ENCODE data around the gene SH3BP4.
"Not testable (repeated sequence)": the region's sequence is repeated elsewhere in the genome, so short reads cannot be mapped to it uniquely, and the experiment has no call there.

SH3BP4 gene

GRCh38 chr2:235043762-235044500 is 92.1 kb downstream of the SH3BP4 start:
- DNase-seq: peak; percentile 26

GRCh38 chr2:235044501-235045271 is 92.9 kb downstream of the SH3BP4 start:
- DNase-seq: no peak

GRCh38 chr2:235045336-235045972 is 93.6 kb downstream of the SH3BP4 start:
- no peak for DNase-seq

- DNase-seq: no peak
Observed at GRCh38 chr2:235045973-235046343, 94.1 kb downstream of the SH3BP4 start.

GRCh38 chr2:235046589-235046988 is 94.8 kb downstream of the SH3BP4 start:
- DNase-seq: no peak

GRCh38 chr2:235047171-235048160 is 95.6 kb downstream of the SH3BP4 start:
- no peak for DNase-seq

GRCh38 chr2:235048549-235048948 is 96.7 kb downstream of the SH3BP4 start:
- DNase-seq: no peak

- no peak for DNase-seq
Observed at GRCh38 chr2:235049069-235049468, 97.3 kb downstream of the SH3BP4 start.

GRCh38 chr2:235049719-235050118 is 97.9 kb downstream of the SH3BP4 start:
- DNase-seq: no peak

- peak; percentile 10 for DNase-seq
Observed at GRCh38 chr2:235050980-235051351, 99.1 kb downstream of the SH3BP4 start.

GRCh38 chr2:235051436-235052260 is 99.8 kb downstream of the SH3BP4 start:
- no peak for DNase-seq

GRCh38 chr2:235052514-235053354 is 100.9 kb downstream of the SH3BP4 start:
- no peak for DNase-seq

- no peak for DNase-seq
Observed at GRCh38 chr2:235053651-235054050, 101.8 kb downstream of the SH3BP4 start.

- DNase-seq: no peak
Observed at GRCh38 chr2:235054475-235054874, 102.7 kb downstream of the SH3BP4 start.

GRCh38 chr2:235054919-235055318 is 103.1 kb downstream of the SH3BP4 start:
- DNase-seq: no peak

- DNase-seq: no peak
Observed at GRCh38 chr2:235055891-235056516, 104.2 kb downstream of the SH3BP4 start.

- DNase-seq: no peak
Observed at GRCh38 chr2:235056768-235057167, 105.0 kb downstream of the SH3BP4 start.

GRCh38 chr2:235057616-235058015 is 105.8 kb downstream of the SH3BP4 start:
- not testable (repeated sequence) for DNase-seq

GRCh38 chr2:235059161-235059560 is 107.3 kb downstream of the SH3BP4 start:
- no peak for DNase-seq

GRCh38 chr2:235061656-235062055 is 109.8 kb downstream of the SH3BP4 start:
- no peak for DNase-seq

Data from CD4-positive, alpha-beta T cell treated with Interleukin-21 for 1 hour (primary cell).